NCI-H2107 (cell line): ENCODE results near the gene POLR3H.

Source experiments
- DNase-seq: peaks from one replicate; lab custom pipeline; 2025; lab: John Stamatoyannopoulos, UW

The POLR3H gene

GRCh38 chr22:41481131-41481830 lies 63.0 kb downstream of the POLR3H start:
- DNase-seq, result no peak

GRCh38 chr22:41480397-41480735 lies 63.9 kb downstream of the POLR3H start:
- no peak for DNase-seq

GRCh38 chr22:41479671-41480396 lies 64.4 kb downstream of the POLR3H start:
- DNase-seq, result no peak

DNA sequence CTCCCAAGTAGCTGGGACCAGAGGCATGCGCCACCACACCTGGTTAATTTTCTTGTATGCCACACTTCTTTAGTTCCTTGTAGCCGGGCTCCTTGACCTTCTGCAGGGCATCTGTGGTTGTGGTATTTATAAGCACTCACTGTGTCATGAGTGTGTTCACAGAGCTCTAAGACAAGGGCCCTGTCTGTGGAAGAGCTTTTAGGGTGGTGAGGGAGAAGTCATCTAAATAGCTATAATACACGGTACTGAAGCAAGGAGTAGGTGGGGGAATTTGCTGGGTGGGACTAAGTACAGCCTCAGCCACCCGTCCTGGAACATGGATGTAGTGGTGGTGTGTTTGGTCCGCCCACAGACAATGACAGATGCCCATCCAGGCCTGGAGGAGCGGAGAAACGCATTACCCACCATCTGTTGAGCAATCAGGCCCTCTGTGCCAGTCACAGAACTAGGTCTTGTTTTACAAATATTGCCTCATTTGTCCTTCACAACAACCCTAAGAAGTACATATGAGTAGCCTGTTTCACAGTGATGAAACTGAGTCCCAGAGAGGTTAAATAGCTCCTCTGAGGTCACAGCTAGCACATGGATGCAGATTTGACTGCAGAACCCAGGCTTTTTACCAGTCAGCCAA lies 65.3 kb downstream of the POLR3H start:
- no peak for DNase-seq

DNA sequence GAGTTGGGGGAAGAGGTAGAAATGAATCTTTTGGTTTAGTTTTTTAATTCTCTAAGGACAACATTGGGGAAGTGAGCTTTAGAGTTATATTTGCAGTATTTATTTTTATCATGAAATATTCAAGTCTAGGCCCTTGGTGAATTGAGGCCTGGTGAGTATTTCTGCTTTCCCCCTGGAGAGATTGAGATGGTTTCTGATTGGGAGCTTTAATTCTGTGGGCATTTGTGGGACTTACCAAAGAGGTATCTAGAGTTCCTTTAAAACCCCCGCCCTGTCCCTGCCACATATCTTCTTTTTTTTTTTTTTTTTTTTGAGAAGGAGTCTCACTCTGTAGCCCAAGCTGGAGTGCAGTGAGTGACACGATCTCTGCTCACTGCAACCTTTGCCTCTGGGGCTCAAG lies 65.8 kb downstream of the POLR3H start:
- DNase-seq, result no peak
